ENCODE measurements around the gene SOD3.

Gene SOD3

DNA sequence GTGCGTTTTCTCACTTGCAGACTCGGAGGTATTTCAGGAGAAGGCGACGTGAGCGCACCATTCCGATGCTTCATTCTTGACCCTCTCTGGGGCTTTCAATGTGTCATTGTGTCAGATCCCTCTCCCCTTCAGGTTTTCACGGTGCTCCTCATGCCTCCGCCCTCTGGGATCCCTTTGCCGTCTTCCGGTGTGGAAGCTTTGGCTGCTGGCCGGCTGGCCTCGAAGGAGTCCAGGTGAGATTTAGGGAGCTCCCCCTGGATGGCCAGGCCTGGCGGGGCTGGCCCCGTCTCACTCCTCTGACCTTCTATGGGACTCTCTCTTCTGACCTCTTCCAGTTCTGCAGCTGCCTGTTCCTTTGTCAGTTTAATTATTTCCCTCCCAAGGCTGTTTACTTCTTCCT, 12.9 kb downstream of the SOD3 start:
- no peak for DNase-seq
- no peaks in the 10 kb centered on the region for H3K36me3 ChIP-seq (ENCODE audit: control insufficient read depth in 1 of 2, insufficient read depth in 2 of 2, low read length in 2 of 2)
- no peak overlapping the region for H4K12ac ChIP-seq (ENCODE audit: low read depth, low read length)
- H2BK12ac ChIP-seq (ENCODE audit: low read length): no peak overlapping the region
- H3K79me2 ChIP-seq (ENCODE audit: control insufficient read depth, insufficient read depth, low read length, poor library complexity): no peaks in the 10 kb centered on the region
- H3K14ac ChIP-seq (ENCODE audit: low read length): no peak overlapping the region
- no peak overlapping the region for H3K9ac ChIP-seq (ENCODE audit: low read length)
- H3K18ac ChIP-seq (ENCODE audit: low read length): no peak overlapping the region
- no peak overlapping the region for H3K27ac ChIP-seq (ENCODE audit: low read depth, low read length)
- H3K27me3 ChIP-seq (ENCODE audit: insufficient read depth, low read length): no peaks in the 10 kb centered on the region
- H3K4me2 ChIP-seq (ENCODE audit: low read length): no peak overlapping the region
- H3K23ac ChIP-seq (ENCODE audit: low read length): no peak overlapping the region
- H4K91ac ChIP-seq (ENCODE audit: low read depth, low read length): no peak overlapping the region
- no peak overlapping the region for H3K4ac ChIP-seq (ENCODE audit: low read depth, low read length)
- no CpG with 5 or more reads among the region's 14 CpGs for WGBS (ENCODE audit: extremely low coverage, insufficient coverage, insufficient read length)
- H3K4me1 ChIP-seq (ENCODE audit: control insufficient read depth in 1 of 2, insufficient read depth in 2 of 2, low read length in 2 of 2): no peaks in the 10 kb centered on the region
- no peak overlapping the region for H2BK120ac ChIP-seq (ENCODE audit: insufficient read depth, low read length, poor library complexity)
- H3K9me3 ChIP-seq (ENCODE audit: insufficient read depth, low read depth, low read length): no peaks in the 10 kb centered on the region
- no peak overlapping the region for H4K8ac ChIP-seq (ENCODE audit: low read depth, low read length)
- H2AFZ ChIP-seq (ENCODE audit: insufficient read depth, low read length, poor library complexity): no peak overlapping the region
- no peak overlapping the region for H2BK5ac ChIP-seq (ENCODE audit: low read depth, low read length, poor library complexity)
- H3K4me3 ChIP-seq (ENCODE audit: low read depth, low read length): no peak overlapping the region
- no peaks in the 10 kb centered on the region for H3K79me1 ChIP-seq (ENCODE audit: low read length)
- H2AK5ac ChIP-seq (ENCODE audit: low read length): no peak overlapping the region

DNA sequence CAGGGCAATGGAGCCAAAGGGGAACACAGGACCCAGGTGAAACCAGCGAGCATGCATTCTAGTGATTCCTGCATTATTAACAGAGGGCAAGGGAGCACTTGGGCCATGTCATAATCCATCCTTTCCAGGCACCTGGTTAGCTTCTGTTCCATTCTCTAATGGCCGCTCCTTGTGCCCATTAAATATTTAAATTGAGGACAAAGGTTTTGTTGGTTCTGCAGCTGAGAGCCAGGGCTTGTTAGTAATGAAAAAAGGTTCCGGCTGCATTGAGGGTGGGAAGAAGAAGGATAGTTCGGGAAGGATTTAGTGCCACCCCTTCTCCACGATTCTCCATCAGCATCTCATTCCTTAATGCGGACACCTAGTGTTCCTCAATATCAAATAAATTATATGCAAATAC, 13.6 kb downstream of the SOD3 start:
- Histone ChIP-seq H4K12ac (ENCODE audit: low read depth, low read length) (no peak overlapping the region), H2BK5ac (ENCODE audit: low read depth, low read length, poor library complexity) (no peak overlapping the region), H3K27ac (ENCODE audit: low read depth, low read length) (no peak overlapping the region), H2BK12ac (ENCODE audit: low read length) (no peak overlapping the region), H3K23ac (ENCODE audit: low read length) (no peak overlapping the region), H3K36me3 (ENCODE audit: control insufficient read depth in 1 of 2, insufficient read depth in 2 of 2, low read length in 2 of 2) (no peaks in the 10 kb centered on the region), H3K4me3 (ENCODE audit: low read depth, low read length) (no peak overlapping the region), H3K79me1 (ENCODE audit: low read length) (no peaks in the 10 kb centered on the region), H3K79me2 (ENCODE audit: control insufficient read depth, insufficient read depth, low read length, poor library complexity) (no peaks in the 10 kb centered on the region), H4K91ac (ENCODE audit: low read depth, low read length) (no peak overlapping the region), H2AFZ (ENCODE audit: insufficient read depth, low read length, poor library complexity) (no peak overlapping the region), H3K9me3 (ENCODE audit: insufficient read depth, low read depth, low read length) (no peaks in the 10 kb centered on the region), H4K8ac (ENCODE audit: low read depth, low read length) (no peak overlapping the region), H3K4me1 (ENCODE audit: control insufficient read depth in 1 of 2, insufficient read depth in 2 of 2, low read length in 2 of 2) (no peaks in the 10 kb centered on the region), H3K18ac (ENCODE audit: low read length) (no peak overlapping the region), H2AK5ac (ENCODE audit: low read length) (no peak overlapping the region), H3K4me2 (ENCODE audit: low read length) (no peak overlapping the region), H3K4ac (ENCODE audit: low read depth, low read length) (no peak overlapping the region), H3K27me3 (ENCODE audit: insufficient read depth, low read length) (no peaks in the 10 kb centered on the region), H3K9ac (ENCODE audit: low read length) (no peak overlapping the region), H3K14ac (ENCODE audit: low read length) (no peak overlapping the region), H2BK120ac (ENCODE audit: insufficient read depth, low read length, poor library complexity) (no peak overlapping the region)
- no CpG with 5 or more reads among the region's 6 CpGs for WGBS (ENCODE audit: extremely low coverage, insufficient coverage, insufficient read length)
- DNase-seq: no peak

DNA sequence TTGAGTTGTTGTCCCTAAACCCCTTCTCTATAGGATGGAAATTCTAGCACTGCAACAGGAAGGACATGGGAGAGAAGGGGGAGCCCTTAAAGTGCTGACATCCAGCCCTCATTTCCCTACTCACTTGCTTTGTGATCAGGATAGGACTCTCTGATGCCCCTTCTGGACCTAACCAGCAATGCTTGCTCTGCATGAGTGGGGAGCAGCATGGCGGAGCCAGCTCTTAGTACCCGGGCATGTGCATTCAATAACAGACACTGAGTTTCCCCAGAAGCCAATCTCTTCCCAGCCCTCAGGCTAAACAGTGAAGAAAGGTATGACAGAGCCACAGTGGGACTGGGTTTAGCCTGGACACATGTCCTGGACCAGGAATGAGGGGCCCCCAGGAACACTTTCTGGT, 14.0 kb downstream of the SOD3 start:
- DNase-seq: no peak
- Histone ChIP-seq H3K4ac (ENCODE audit: low read depth, low read length) (no peak overlapping the region), H4K12ac (ENCODE audit: low read depth, low read length) (no peak overlapping the region), H3K14ac (ENCODE audit: low read length) (no peak overlapping the region), H3K27ac (ENCODE audit: low read depth, low read length) (no peak overlapping the region), H2AK5ac (ENCODE audit: low read length) (no peak overlapping the region), H2BK120ac (ENCODE audit: insufficient read depth, low read length, poor library complexity) (no peak overlapping the region), H3K9me3 (ENCODE audit: insufficient read depth, low read depth, low read length) (no peaks in the 10 kb centered on the region), H2BK12ac (ENCODE audit: low read length) (no peak overlapping the region), H3K4me2 (ENCODE audit: low read length) (no peak overlapping the region), H2AFZ (ENCODE audit: insufficient read depth, low read length, poor library complexity) (no peak overlapping the region), H3K23ac (ENCODE audit: low read length) (no peak overlapping the region), H3K36me3 (ENCODE audit: control insufficient read depth in 1 of 2, insufficient read depth in 2 of 2, low read length in 2 of 2) (no peaks in the 10 kb centered on the region), H3K9ac (ENCODE audit: low read length) (no peak overlapping the region), H4K8ac (ENCODE audit: low read depth, low read length) (no peak overlapping the region), H2BK5ac (ENCODE audit: low read depth, low read length, poor library complexity) (no peak overlapping the region), H3K4me1 (ENCODE audit: control insufficient read depth in 1 of 2, insufficient read depth in 2 of 2, low read length in 2 of 2) (no peaks in the 10 kb centered on the region), H3K18ac (ENCODE audit: low read length) (no peak overlapping the region), H3K79me1 (ENCODE audit: low read length) (no peaks in the 10 kb centered on the region), H4K91ac (ENCODE audit: low read depth, low read length) (no peak overlapping the region), H3K4me3 (ENCODE audit: low read depth, low read length) (no peak overlapping the region), H3K79me2 (ENCODE audit: control insufficient read depth, insufficient read depth, low read length, poor library complexity) (no peaks in the 10 kb centered on the region), H3K27me3 (ENCODE audit: insufficient read depth, low read length) (no peaks in the 10 kb centered on the region)
- WGBS (ENCODE audit: extremely low coverage, insufficient coverage, insufficient read length): no CpG with 5 or more reads among the region's 2 CpGs

DNA sequence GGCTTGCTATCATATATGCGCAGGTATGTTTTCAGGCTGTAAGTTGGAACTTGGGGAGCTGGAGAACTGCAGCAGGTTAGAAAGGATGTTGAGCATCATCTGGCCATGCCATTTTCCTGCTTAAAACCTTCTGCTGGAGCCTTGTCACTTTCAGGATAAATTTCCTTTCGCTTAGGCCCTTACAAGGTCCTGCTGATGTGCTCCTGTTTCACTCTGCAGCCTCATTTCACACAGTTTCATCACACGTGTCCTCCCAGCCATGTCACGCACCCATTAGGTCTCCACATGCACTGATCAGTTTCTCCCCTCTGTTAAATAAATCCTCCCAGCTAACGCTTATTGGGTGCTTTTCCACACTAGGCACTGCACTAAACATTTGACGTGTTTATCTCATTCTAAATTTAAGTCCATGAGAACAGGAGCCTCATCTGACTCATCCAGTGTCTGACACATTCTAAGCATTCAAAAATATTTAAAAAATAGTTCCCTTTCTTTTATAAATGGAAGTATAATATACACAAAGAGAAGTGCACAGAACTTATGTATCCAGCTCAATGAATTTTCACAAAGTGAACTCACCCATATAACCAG, 14.5 kb downstream of the SOD3 start:
- no peak overlapping the region for H3K4ac ChIP-seq (ENCODE audit: low read depth, low read length)
- H3K36me3 ChIP-seq (ENCODE audit: control insufficient read depth in 1 of 2, insufficient read depth in 2 of 2, low read length in 2 of 2): no peaks in the 10 kb centered on the region
- H2BK12ac ChIP-seq (ENCODE audit: low read length): no peak overlapping the region
- no peak overlapping the region for H2AK5ac ChIP-seq (ENCODE audit: low read length)
- H3K27ac ChIP-seq (ENCODE audit: low read depth, low read length): no peak overlapping the region
- no CpG with 5 or more reads among the region's 6 CpGs for WGBS (ENCODE audit: extremely low coverage, insufficient coverage, insufficient read length)
- H3K79me2 ChIP-seq (ENCODE audit: control insufficient read depth, insufficient read depth, low read length, poor library complexity): no peaks in the 10 kb centered on the region
- no peaks in the 10 kb centered on the region for H3K4me1 ChIP-seq (ENCODE audit: control insufficient read depth in 1 of 2, insufficient read depth in 2 of 2, low read length in 2 of 2)
- no peak overlapping the region for H3K14ac ChIP-seq (ENCODE audit: low read length)
- H3K4me2 ChIP-seq (ENCODE audit: low read length): no peak overlapping the region
- no peak overlapping the region for H2BK120ac ChIP-seq (ENCODE audit: insufficient read depth, low read length, poor library complexity)
- H3K79me1 ChIP-seq (ENCODE audit: low read length): no peaks in the 10 kb centered on the region
- no peak overlapping the region for H2AFZ ChIP-seq (ENCODE audit: insufficient read depth, low read length, poor library complexity)
- H2BK5ac ChIP-seq (ENCODE audit: low read depth, low read length, poor library complexity): no peak overlapping the region
- no peak overlapping the region for H3K23ac ChIP-seq (ENCODE audit: low read length)
- H3K4me3 ChIP-seq (ENCODE audit: low read depth, low read length): no peak overlapping the region
- no peak overlapping the region for H3K18ac ChIP-seq (ENCODE audit: low read length)
- DNase-seq: no peak
- no peaks in the 10 kb centered on the region for H3K9me3 ChIP-seq (ENCODE audit: insufficient read depth, low read depth, low read length)
- H3K9ac ChIP-seq (ENCODE audit: low read length): no peak overlapping the region
- H4K12ac ChIP-seq (ENCODE audit: low read depth, low read length): no peak overlapping the region
- no peak overlapping the region for H4K8ac ChIP-seq (ENCODE audit: low read depth, low read length)
- H4K91ac ChIP-seq (ENCODE audit: low read depth, low read length): no peak overlapping the region
- no peaks in the 10 kb centered on the region for H3K27me3 ChIP-seq (ENCODE audit: insufficient read depth, low read length)

All from trophoblast cell (in vitro differentiated cells and primary cell).